GM12864 (cell line): ENCODE results near the gene SNAI1.
"Not testable (repeated sequence)": the region's sequence is repeated elsewhere in the genome, so short reads cannot be mapped to it uniquely, and the experiment has no call there.

ENCODE experiments used
- DNase-seq: peaks from one replicate; pipeline ENCODE4 v3.0.0-alpha.2; 2011; ENCODE audit warnings: low read depth
- H3K4me3 ChIP-seq: 2 replicates; pipeline ENCODE4 v1.5.1; 2011; ENCODE audit warnings: mild to moderate bottlenecking, low read depth, low read length, control low read depth
- TF ChIP-seq, protein P1 (sequence below): IDR thresholded peaks from 2 replicates; pipeline ENCODE4 v1.5.1; 2011; ENCODE audit warnings: low read depth, mild to moderate bottlenecking, moderate library complexity, low read length, control low read depth, inconsistent platforms; ENCODE audit errors: missing control alignments

SNAI1 gene

GRCh38 chr20:50008007-50008406 is 25.2 kb downstream of the SNAI1 start:
- no peak for DNase-seq
- no peak overlapping the region for H3K4me3 ChIP-seq
- TF ChIP-seq, protein P1, sequence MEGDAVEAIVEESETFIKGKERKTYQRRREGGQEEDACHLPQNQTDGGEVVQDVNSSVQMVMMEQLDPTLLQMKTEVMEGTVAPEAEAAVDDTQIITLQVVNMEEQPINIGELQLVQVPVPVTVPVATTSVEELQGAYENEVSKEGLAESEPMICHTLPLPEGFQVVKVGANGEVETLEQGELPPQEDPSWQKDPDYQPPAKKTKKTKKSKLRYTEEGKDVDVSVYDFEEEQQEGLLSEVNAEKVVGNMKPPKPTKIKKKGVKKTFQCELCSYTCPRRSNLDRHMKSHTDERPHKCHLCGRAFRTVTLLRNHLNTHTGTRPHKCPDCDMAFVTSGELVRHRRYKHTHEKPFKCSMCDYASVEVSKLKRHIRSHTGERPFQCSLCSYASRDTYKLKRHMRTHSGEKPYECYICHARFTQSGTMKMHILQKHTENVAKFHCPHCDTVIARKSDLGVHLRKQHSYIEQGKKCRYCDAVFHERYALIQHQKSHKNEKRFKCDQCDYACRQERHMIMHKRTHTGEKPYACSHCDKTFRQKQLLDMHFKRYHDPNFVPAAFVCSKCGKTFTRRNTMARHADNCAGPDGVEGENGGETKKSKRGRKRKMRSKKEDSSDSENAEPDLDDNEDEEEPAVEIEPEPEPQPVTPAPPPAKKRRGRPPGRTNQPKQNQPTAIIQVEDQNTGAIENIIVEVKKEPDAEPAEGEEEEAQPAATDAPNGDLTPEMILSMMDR: no peak

DNA sequence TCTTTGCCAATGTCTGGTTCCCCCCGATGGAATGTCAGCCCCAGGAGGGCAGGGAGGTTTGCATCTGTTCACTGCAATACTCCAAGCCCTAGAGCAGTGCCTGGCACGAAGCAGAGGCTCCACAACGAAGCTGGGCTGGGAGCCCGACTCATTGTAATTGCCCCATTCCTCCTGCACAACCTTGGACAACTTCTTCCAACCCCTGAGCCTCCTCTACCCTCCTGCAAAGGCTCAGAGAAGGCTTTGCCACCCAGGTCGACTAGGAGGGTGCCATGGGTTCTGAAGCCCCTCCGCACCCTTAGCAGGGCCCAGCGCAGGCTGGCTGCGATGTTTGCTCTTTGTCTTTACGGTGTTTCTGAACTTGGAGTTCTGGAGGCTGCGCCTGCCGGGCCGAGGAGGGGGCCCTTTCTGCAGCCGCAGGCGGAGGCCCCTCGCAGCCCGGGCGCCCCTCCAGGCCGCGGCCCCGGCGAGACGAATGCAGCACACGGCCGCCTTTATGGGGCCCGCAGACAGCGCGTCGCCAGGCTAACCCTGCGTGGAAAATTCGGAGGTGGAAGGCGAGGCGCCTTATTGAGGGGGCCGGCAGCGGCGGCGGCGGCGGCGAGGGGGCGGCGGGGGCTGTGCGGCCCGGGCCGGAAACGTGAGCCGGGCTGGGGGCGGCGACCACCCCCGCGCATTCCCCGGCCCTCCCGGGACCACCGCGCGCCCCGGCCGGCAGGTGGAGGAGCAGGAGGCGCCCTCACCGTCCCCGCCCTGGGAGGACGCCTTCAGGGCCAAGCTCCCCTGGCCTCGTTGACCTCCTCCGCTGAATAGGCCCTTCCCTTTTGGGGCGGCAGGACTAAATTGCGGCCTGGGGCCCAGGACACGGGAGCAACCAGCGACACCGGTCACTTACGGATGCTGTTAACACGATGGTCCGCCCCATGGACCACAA is 27.0 kb downstream of the SNAI1 start:
- H3K4me3 ChIP-seq: no peak overlapping the region
- DNase-seq: no peak
- TF ChIP-seq, protein P1: no peak

- not testable (repeated sequence) for DNase-seq, H3K4me3 ChIP-seq
Measured at GRCh38 chr20:50011597-50011996, 28.8 kb downstream of the SNAI1 start.

DNA sequence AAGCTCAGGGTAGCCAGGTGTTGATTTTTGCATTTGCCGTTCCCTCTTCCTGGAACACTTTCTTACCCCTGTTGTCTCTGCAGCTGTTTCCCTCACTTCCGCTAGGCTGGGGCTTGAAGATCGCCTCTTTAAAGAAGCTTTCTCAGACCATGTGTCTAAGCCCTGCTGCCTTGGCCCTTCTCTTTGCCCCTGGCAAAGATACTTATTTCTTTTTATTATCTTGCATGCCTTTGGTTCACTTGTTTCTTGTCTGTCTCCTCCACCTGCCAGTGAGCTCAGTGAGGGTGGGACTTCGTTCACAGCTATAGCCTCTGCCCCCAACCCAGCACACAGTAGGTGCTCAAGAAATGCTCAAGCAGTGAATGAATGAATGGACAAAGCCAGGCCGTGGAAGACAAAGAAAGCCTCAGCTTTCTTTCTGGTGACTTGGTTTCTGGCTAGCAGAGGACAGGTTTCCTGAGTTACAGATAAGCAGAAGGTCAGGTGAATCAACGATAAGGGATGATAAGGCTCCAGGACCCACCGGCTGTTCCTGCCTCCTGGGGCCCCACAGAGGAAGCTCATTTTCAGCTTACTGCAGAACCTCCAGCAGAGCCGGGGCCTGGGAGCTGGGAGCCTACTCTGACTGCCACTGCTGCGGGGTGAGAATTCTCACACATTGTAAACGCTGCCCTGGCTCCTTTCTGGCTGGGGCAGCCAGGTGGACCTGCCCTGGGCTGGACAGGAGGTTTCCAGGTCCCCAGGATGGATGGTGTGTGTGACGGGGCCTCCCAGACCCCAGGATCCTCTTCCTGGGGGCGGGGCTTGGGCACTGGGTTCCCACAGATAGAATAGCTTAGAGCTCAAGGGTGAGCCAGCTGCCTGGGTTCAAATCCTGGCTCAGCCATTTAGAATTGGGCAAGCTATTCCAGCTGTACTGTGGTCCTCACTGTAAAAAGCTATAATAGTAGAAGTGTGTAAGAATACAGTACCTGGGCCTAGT is 29.8 kb downstream of the SNAI1 start:
- peak; percentile 38 for DNase-seq
- no peak overlapping the region for H3K4me3 ChIP-seq
- TF ChIP-seq, protein P1: no peak

- no peak overlapping the region for H3K4me3 ChIP-seq
- DNase-seq: no peak
- TF ChIP-seq, protein P1: no peak
Measured at GRCh38 chr20:50013976-50014375, 31.2 kb downstream of the SNAI1 start.

DNA sequence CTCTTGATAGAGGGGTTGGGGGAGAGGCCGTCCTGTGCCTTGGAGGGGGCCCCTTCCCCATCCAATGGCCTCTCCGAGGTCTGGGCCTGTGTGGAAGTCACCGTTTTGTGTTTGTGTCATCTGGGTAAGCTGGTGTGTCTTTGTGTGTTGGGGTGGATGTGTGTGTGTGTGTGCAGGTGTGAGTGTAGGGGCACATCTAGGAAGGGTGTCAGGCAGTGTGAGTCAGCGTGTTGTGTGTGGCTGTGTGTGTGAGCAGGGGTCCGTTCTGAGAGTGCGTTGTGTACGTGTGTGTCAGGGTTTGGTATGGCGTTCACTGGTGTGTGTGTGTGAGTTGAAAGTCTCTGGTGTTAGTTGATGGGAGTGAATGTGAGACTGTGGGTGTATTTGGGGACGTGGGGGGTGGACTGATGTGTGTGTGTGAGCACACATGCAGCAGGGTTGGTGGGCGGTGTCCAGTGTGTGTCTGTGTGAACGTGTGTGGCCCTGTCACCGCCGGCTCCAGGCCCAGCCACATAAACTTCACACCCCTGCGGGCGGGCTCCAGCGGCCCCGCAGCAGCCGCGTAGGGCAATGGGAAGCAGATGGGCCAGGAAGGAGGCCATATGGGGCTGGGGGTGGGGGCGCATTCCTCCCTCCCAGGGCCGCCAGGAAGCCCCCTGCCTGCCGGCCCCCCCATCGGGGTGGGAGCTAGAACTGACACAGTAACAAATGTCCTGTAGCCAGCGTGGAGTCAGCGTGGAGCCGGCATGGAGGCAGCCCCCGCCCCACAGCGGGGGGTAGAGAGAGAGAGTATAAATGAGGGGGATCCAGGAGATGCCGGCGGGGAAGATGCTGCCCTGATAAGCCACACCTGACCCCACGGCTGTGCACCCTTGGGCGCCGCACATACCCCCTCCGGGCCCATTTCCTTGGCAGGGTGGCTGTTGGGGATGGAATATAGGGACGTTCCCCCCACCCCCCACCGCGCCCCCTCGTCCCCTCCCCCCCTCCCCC is 32.1 kb downstream of the SNAI1 start:
- H3K4me3 ChIP-seq: no peak overlapping the region
- DNase-seq: no peak

More for the DNA sequence above, 32.1 kb downstream of the SNAI1 start:
- TF ChIP-seq, protein P1: no peak
